Karpas-422 (cell line): Measurements from ENCODE around the gene UEVLD. TPM values are rescaled to one million over a fixed set of nuclear protein-coding genes. Genes with fewer than 3 reads are reported as not detected.
A peak's percentile ranks its signal among the peaks of the same experiment; 100 is the strongest.
"Not testable (repeated sequence)": the region's sequence is repeated elsewhere in the genome, so short reads cannot be mapped to it uniquely, and the experiment has no call there.

Source experiments
- DNase-seq: peaks from one replicate; pipeline ENCODE4 v3.0.0-alpha.2; 2015
- H2AFZ ChIP-seq: fragments of 200-600 bp; sonication (generic); 2 replicates; pipeline ENCODE4 v1.6.1; 2014; ENCODE audit warnings: antibody characterized with exemption, low read length, mixed read lengths
- H3K27ac ChIP-seq: fragments of 200-600 bp; sonication (generic); 2 replicates; pipeline ENCODE4 v1.5.1; 2014; ENCODE audit warnings: mild to moderate bottlenecking, low read length, moderate library complexity
- H3K27me3 ChIP-seq: fragments of 200-600 bp; sonication (generic); 2 replicates; pipeline ENCODE4 v1.6.1; 2014; ENCODE audit warnings: low read length, mixed read lengths
- H3K36me3 ChIP-seq: fragments of 200-600 bp; sonication (generic); 2 replicates; pipeline ENCODE4 v1.6.1; 2014; ENCODE audit warnings: low read length, mixed read lengths; ENCODE audit not compliant: insufficient read depth
- H3K4me1 ChIP-seq: fragments of 200-600 bp; sonication (generic); 2 replicates; pipeline ENCODE4 v1.6.1; 2014; ENCODE audit warnings: mild to moderate bottlenecking, low read length, mixed read lengths
- H3K4me2 ChIP-seq: fragments of 200-600 bp; sonication (generic); 2 replicates; pipeline ENCODE4 v1.6.1; 2014; ENCODE audit warnings: low read length, low read depth, mild to moderate bottlenecking; ENCODE audit not compliant: poor library complexity, severe bottlenecking
- H3K4me3 ChIP-seq: fragments of 200-600 bp; sonication (generic); 2 replicates; pipeline ENCODE4 v1.5.1; 2014; ENCODE audit warnings: mild to moderate bottlenecking, antibody characterized with exemption, low read length, mixed read lengths
- H3K79me2 ChIP-seq: fragments of 200-600 bp; sonication (generic); 2 replicates; pipeline ENCODE4 v1.6.1; 2014; ENCODE audit warnings: mild to moderate bottlenecking, low read length, mixed read lengths
- H3K9ac ChIP-seq: fragments of 200-600 bp; sonication (generic); 2 replicates; pipeline ENCODE4 v1.6.0; 2014; ENCODE audit warnings: low read length
- H3K9me2 ChIP-seq: fragments of 200-600 bp; sonication (generic), shearing (Covaris generic); replicated peaks from 2 replicates; pipeline ENCODE4 v1.6.0; 2014; ENCODE audit warnings: mild to moderate bottlenecking, low read length, moderate library complexity; ENCODE audit not compliant: insufficient read depth
- H3K9me3 ChIP-seq: fragments of 300-700, 200-600 bp; sonication (generic); 2 replicates; pipeline ENCODE4 v1.6.1; 2014; ENCODE audit warnings: low read length, mixed read lengths
- H4K20me1 ChIP-seq: fragments of 200-600 bp; sonication (generic); 2 replicates; pipeline ENCODE4 v1.6.1; 2014; ENCODE audit warnings: mild to moderate bottlenecking, antibody characterized with exemption, low read length, low read depth; ENCODE audit not compliant: insufficient read depth
- total RNA-seq: library from RNA; depleted of rRNA; stranded (reverse); fragments of >200 nt; shearing (Covaris generic); gene quantifications from 2 replicates; pipeline ENCODE4 v1.2.3, GENCODE V29; 2014; ENCODE audit warnings: low replicate concordance

The UEVLD gene
- total RNA-seq, 1 experiment from 2014 or later, result 14.8 TPM

DNA sequence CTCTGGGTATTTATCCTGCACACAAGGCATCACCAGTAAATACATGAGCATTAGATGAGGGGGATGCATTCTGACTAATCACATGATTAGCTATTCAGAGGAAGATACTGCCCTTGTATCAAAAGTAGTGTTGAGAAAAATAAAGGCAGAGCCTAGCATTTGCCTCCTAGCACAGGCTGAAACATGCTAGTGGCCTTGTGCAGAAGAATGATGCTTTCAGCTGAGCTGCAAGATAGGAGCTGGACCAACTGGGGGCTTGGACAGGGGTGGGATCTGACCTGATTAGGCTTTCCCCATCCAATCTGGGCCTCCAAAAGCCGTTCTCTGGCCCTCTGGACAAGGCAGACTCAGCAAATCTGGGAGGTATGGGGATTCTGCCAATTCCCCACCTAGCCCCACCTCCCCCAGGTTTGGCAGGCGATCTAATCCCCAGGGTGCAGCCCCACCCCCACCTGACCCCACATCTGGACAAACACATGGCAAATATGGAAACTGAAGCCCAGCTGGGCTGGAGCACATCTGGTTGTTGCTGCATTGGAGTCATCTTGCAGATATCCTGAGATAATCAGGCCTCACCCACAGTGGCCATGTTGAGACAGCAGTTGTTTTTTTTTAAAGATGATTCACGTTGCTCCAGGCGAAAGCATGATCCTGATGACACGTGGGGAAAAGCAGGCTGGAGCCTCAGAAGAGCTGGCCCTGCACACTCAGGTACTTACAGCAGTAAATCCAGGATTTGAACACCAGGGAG is 6.6 kb upstream of the UEVLD start:
- DNase-seq, result no peak
- Histone ChIP-seq H3K4me1 (peaks cover 12% of the 10 kb centered on the region), H3K36me3 (no peaks in the 10 kb centered on the region), H3K4me2 (no peak overlapping the region), H3K9me2 (no peaks in the 10 kb centered on the region), H3K4me3 (no peak overlapping the region), H3K27ac (no peak overlapping the region), H3K9me3 (no peaks in the 10 kb centered on the region), H4K20me1 (no peaks in the 10 kb centered on the region), H2AFZ (no peak overlapping the region), H3K27me3 (no peaks in the 10 kb centered on the region), H3K79me2 (0 out of 2 replicates have a peak, but pooled peaks cover 3% of the 10 kb centered on the region), H3K9ac (no peak overlapping the region)

DNA sequence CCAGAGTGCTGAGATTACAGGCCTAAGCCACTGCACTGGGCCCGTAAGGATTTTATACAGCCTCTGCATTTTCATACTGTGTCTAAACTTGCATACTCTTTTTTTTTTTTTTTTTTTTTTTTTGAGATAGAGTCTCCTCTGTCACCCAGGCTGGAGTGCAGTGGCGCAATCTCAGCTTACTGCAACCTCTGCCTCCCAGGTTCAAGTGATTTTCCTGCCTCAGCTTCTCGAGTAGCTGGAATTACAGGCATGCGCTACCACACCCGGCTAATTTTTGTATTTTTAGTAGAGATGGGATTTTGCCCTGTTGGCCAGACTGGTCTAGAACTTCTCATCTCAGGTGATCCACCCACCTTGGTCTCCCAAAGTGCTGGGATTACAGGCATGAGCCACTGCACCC is 5.6 kb upstream of the UEVLD start:
- not testable (repeated sequence) for H3K9ac ChIP-seq, H2AFZ ChIP-seq, H3K79me2 ChIP-seq

DNA sequence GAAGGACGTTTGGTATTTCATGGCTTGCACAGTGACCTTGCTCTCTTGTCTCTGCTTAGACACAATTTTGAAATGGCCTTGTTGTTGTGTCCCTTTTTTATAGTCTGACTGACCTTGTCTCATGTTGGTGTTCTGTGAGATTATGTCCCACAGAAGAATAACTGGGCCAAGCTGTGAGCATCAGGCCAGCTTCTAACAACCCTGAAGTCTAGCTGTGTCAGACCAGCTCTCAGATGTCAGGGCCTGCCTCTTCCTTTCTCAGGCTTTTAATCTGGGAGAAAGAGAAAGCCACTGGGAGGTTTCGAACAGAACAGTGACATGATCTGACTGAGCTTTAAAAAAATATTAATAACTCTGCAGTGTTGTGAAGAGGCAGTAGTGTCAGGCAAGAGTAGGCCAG is 2.0 kb upstream of the UEVLD start:
- Histone ChIP-seq H3K36me3 (no peaks in the 10 kb centered on the region), H3K27me3 (no peaks in the 10 kb centered on the region), H3K9me2 (no peaks in the 10 kb centered on the region), H3K4me3 (no peak overlapping the region; the same call in 1 of the 2 replicates), H3K4me2 (peak overlapping the region; percentile 89), H3K9me3 (no peaks in the 10 kb centered on the region), H3K27ac (peak overlapping the region; percentile 23; the same call in 1 of the 2 replicates), H2AFZ (peak overlapping the region; percentile 7; the same call in 1 of the 2 replicates), H3K4me1 (peaks cover 35% of the 10 kb centered on the region), H4K20me1 (no peaks in the 10 kb centered on the region), H3K9ac (peak overlapping the region; percentile 28; the same call in 1 of the 2 replicates), H3K79me2 (peaks cover 27% of the 10 kb centered on the region)
- no peak for DNase-seq

More for the DNA sequence above, 5.6 kb upstream of the UEVLD start:
- not testable (repeated sequence) for DNase-seq, H3K36me3 ChIP-seq, H3K27me3 ChIP-seq, H3K9me3 ChIP-seq, H4K20me1 ChIP-seq, H3K4me3 ChIP-seq, H3K9me2 ChIP-seq, H3K27ac ChIP-seq, H3K4me2 ChIP-seq
- peaks cover 22% of the 10 kb centered on the region for H3K4me1 ChIP-seq

DNA sequence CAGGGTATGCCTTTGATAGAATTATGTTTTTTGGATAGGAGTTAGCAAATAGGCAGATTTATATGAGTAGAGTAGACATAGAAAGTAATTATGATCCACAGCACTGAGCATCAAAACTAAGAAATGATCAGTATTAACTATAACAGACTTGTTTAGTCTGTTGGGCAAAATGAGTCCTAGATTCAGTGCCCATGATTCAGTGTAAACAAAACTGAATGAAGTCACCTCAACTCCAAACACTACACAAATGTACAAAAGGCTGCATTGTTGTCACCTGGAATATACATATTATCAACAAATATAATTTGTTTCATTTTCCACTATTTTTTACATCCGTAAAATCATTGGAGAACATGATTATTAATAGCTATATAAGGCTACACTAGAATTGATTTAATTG is 6.7 kb downstream of the UEVLD start:
- H3K9me3 ChIP-seq, result no peaks in the 10 kb centered on the region
- no peak overlapping the region for H3K4me3 ChIP-seq
- peaks cover 5% of the 10 kb centered on the region for H3K79me2 ChIP-seq
- H4K20me1 ChIP-seq, result no peaks in the 10 kb centered on the region
- H3K27me3 ChIP-seq, result no peaks in the 10 kb centered on the region
- H3K9me2 ChIP-seq, result no peaks in the 10 kb centered on the region
- no peak overlapping the region for H3K4me2 ChIP-seq
- no peak overlapping the region for H2AFZ ChIP-seq
- no peak overlapping the region for H3K27ac ChIP-seq
- H3K9ac ChIP-seq, result no peak overlapping the region
- no peak for DNase-seq
- H3K36me3 ChIP-seq, result no peaks in the 10 kb centered on the region
- no peaks in the 10 kb centered on the region for H3K4me1 ChIP-seq

DNA sequence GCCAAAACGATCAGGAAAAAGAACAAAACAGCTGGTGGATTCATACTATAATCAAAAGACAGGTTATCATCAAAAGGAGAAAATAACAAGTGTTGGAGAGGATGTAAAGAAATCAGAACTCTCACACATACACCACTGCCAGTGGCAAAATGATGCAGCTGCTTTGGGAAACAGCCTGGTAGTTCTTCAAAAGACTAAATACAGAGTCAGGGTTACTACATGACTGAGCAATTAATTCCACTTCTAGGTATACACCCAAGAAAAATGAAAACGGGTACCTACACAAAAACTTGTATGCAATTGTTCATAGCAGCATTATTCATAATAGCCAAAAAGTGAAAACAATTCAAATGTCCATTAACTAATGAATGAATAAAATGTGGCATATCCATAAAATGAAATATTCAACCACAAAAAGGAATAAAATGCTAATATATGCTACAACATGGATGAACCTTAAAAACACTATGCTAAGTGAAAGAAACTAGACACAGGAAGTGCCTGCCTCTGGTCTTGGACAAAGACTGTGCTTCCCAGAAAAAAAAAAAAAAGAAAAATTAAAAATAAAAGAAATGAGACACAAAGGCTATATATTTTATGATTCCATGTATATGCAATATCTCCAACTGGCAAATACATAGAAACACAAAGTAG is 8.3 kb downstream of the UEVLD start:
- no peaks in the 10 kb centered on the region for H3K9me3 ChIP-seq
- DNase-seq, result no peak
- no peak overlapping the region for H3K9ac ChIP-seq

DNA sequence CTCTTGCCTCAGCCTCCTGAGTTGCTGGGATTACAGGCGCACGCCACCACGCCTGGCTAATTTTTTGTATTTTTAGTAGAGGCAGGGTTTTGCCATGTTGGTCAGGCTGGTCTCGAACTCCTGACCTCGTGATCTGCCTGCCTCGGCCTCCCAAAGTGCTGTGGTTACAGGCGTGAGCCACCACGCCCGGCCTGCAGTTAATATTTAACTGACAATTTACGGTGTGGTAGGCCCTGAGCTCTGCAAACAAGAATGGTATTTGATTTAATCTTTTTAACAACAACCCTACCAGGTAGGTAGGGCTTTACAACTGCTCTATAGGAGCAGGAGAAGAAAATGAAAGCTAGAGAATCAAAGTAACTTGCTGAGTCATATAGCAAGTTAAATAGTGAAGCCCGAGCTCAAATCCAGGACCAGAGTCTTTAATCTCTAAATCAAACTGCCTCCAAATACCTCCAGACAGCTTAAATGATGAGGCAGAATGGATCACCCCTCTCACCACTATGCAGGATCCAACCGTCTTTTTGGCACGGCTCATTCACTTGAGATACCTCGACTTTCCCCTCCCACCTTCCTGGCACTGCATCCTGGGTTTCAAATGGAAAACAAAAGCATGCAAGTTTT is 9.4 kb downstream of the UEVLD start:
- no peak overlapping the region for H3K27ac ChIP-seq
- H4K20me1 ChIP-seq, result no peaks in the 10 kb centered on the region
- no peak for DNase-seq
- H3K4me3 ChIP-seq, result no peak overlapping the region
- no peaks in the 10 kb centered on the region for H3K9me2 ChIP-seq
- no peaks in the 10 kb centered on the region for H3K79me2 ChIP-seq
- no peaks in the 10 kb centered on the region for H3K9me3 ChIP-seq
- H3K9ac ChIP-seq, result no peak overlapping the region
- peaks cover 3% of the 10 kb centered on the region; the same call in 1 of the 2 replicates for H3K36me3 ChIP-seq
- H3K4me2 ChIP-seq, result no peak overlapping the region
- H2AFZ ChIP-seq, result no peak overlapping the region
- no peaks in the 10 kb centered on the region for H3K4me1 ChIP-seq
- H3K27me3 ChIP-seq, result no peaks in the 10 kb centered on the region

More for the DNA sequence above, 8.3 kb downstream of the UEVLD start:
- Histone ChIP-seq H3K4me3 (no peak overlapping the region), H3K36me3 (no peaks in the 10 kb centered on the region), H3K4me2 (no peak overlapping the region), H4K20me1 (no peaks in the 10 kb centered on the region), H3K27ac (no peak overlapping the region), H2AFZ (no peak overlapping the region), H3K9me2 (no peaks in the 10 kb centered on the region), H3K4me1 (no peaks in the 10 kb centered on the region), H3K79me2 (no peaks in the 10 kb centered on the region), H3K27me3 (no peaks in the 10 kb centered on the region)

DNA sequence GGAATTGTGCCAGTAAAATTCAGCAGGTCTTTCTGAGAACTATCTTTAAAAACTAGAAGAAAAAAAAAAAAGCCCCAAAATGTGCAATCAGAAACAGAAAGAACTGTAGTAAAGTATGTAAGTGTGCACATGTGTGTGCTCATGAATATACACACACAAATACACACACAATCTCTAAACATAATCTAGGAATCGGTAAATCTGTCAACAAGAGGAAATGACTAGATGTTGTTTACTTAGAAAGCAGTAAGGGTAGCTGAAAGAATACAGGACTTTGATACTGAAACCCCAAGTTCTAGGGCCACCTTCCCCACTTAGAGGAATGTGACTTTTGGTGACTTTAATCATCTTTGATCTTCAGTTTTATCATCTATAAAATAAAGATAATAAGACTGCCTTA is 13.2 kb downstream of the UEVLD start:
- H3K4me2 ChIP-seq, result no peak overlapping the region
- no peaks in the 10 kb centered on the region for H3K79me2 ChIP-seq
- no peaks in the 10 kb centered on the region for H3K27me3 ChIP-seq
- DNase-seq, result no peak
- H3K9ac ChIP-seq, result no peak overlapping the region
- H3K27ac ChIP-seq, result no peak overlapping the region
- no peak overlapping the region for H3K4me3 ChIP-seq
- no peak overlapping the region for H2AFZ ChIP-seq
- no peaks in the 10 kb centered on the region for H3K4me1 ChIP-seq
- no peaks in the 10 kb centered on the region for H3K9me3 ChIP-seq
- H4K20me1 ChIP-seq, result no peaks in the 10 kb centered on the region
- H3K9me2 ChIP-seq, result no peaks in the 10 kb centered on the region
- peaks cover 3% of the 10 kb centered on the region; the same call in 1 of the 2 replicates for H3K36me3 ChIP-seq

DNA sequence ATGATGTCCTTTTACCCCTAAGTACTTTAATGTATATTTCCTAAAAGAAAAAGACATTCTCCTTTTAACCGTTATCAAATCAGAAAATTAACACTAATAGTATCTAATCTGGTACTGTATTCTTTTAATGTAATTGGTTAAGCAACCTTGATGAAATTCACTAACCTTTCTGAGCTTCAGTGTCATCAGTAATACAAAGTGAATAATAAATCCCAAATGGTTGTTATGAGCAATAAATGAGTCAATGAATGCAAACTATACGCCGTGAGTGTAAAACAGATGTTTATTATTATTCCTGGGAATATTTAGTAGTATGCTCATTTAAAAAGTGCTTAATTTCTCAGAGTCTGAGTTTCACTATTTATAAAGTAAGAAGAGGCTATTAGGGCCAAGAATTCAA is 21.5 kb downstream of the UEVLD start:
- Histone ChIP-seq H3K27me3 (no peaks in the 10 kb centered on the region), H2AFZ (no peak overlapping the region), H3K9ac (no peak overlapping the region), H3K9me3 (no peaks in the 10 kb centered on the region), H3K79me2 (no peaks in the 10 kb centered on the region), H3K4me2 (no peak overlapping the region), H3K9me2 (no peaks in the 10 kb centered on the region), H3K4me3 (no peak overlapping the region), H3K36me3 (peaks cover 10% of the 10 kb centered on the region; the same call in 1 of the 2 replicates), H3K27ac (no peak overlapping the region), H4K20me1 (no peaks in the 10 kb centered on the region), H3K4me1 (no peaks in the 10 kb centered on the region)
- no peak for DNase-seq
